HepG2 (cell line): Measurements from ENCODE around the gene RANGRF. TPM values are rescaled to one million over a fixed set of nuclear protein-coding genes. Genes with fewer than 3 reads are reported as not detected.

Experiments used
- ATAC-seq: fragments of 200-7000 bp; cut with Tn5 transposase; 3 replicates; pipeline ENCODE4 v1.9.1; 2020; ENCODE audit warnings: mild to moderate bottlenecking, moderate library complexity
- BruUV-seq: library from RNA; stranded (reverse); fragments of 400-500 nt; replicated peaks from 2 replicates; lab custom pipeline; 2021; lab: Mats Ljungman, UMichigan
- CTCF ChIA-PET: fragments of 300-600 bp; formaldehyde crosslinking; extraction: SDS; loops from one replicate; lab custom pipeline; 2021; ENCODE audit warnings: low total read pairs, inconsistent platforms, low intra/inter-chr PET ratio; lab: Yijun Ruan, JAX
- POLR2A ChIA-PET: fragments of 350-600 bp; sonication (Branson Sonifier 250); formaldehyde crosslinking; loops from one replicate; lab custom pipeline; 2020; ENCODE audit warnings: antibody characterized with exemption, inconsistent platforms; lab: Yijun Ruan, JAX
- DNase-seq: peaks from one replicate; pipeline ENCODE4 v3.0.0-alpha.2; 2015; ENCODE audit warnings: low spot score
- FAIRE-seq: peaks from 3 replicates; lab custom pipeline; 2011; peaks lifted over from hg19 to GRCh38; lab: Jason Lieb, UNC
- H2AFZ ChIP-seq: one replicate; pipeline ENCODE4 v1.6.1; 2011; ENCODE audit warnings: low read length, inconsistent platforms
- H3K27ac ChIP-seq: fragments of 300-600 bp; 3 replicates; pipeline ENCODE4 v1.8.0; 2011; ENCODE audit warnings: mixed run types, mild to moderate bottlenecking, mixed read lengths, low read length, inconsistent platforms; ENCODE audit not compliant: insufficient read depth; ENCODE audit errors: extremely low read length
- H3K27me3 ChIP-seq, 2 experiments: fragments of 200-600 bp in 1 of 2; 2 replicates in 1 of 2; 3 replicates in 1 of 2; pipeline versions ENCODE4 v1.6.0 to v1.8.0; 2011; ENCODE audit warnings: low read length in 2 of 2, mild to moderate bottlenecking in 2 of 2, moderate library complexity in 2 of 2, inconsistent platforms in 1 of 2; ENCODE audit not compliant: insufficient read depth in 2 of 2, control insufficient read depth in 1 of 2
- H3K36me3 ChIP-seq, 2 experiments: fragments of 200-600 bp in 1 of 2; replicated peaks in 1 of 2; 2 replicates in 1 of 2; 3 replicates in 1 of 2; pipeline versions ENCODE4 v1.5.1 to v1.8.0; 2011; ENCODE audit warnings: low read length in 2 of 2, inconsistent platforms in 1 of 2; ENCODE audit not compliant: insufficient read depth in 2 of 2, control insufficient read depth in 1 of 2
- H3K4me1 ChIP-seq: 2 replicates; pipeline ENCODE4 v1.5.1; 2012; ENCODE audit warnings: low read length, inconsistent platforms; ENCODE audit not compliant: insufficient read depth
- H3K4me2 ChIP-seq: 2 replicates; pipeline ENCODE4 v1.6.0; 2011; ENCODE audit warnings: low read depth, low read length, inconsistent platforms
- H3K4me3 ChIP-seq, 3 experiments: fragments of 200-600 bp in 1 of 3; sonication (generic), shearing (Covaris generic) in 1 of 3; replicated peaks in 1 of 3; 2 replicates each; pipeline ENCODE4 v1.5.1; 2011 to 2016; ENCODE audit warnings: low read length in 3 of 3, inconsistent platforms in 2 of 3, low read depth in 2 of 3, mild to moderate bottlenecking in 2 of 3, control low read depth in 1 of 3, mixed read lengths in 1 of 3; ENCODE audit not compliant: insufficient read depth in 1 of 3
- H3K79me2 ChIP-seq: one replicate; pipeline ENCODE4 v1.6.1; 2011; ENCODE audit warnings: low read length, inconsistent platforms; ENCODE audit not compliant: insufficient read depth
- H3K9ac ChIP-seq: 2 replicates; pipeline ENCODE4 v1.6.0; 2011; ENCODE audit warnings: mild to moderate bottlenecking, low read depth, low read length, inconsistent platforms; ENCODE audit not compliant: insufficient read depth
- H3K9me3 ChIP-seq: 2 replicates; pipeline ENCODE4 v1.5.1; 2012; ENCODE audit warnings: mild to moderate bottlenecking, low read length
- H4K20me1 ChIP-seq: 2 replicates; pipeline ENCODE4 v1.6.0; 2011; ENCODE audit warnings: inconsistent platforms, mild to moderate bottlenecking, low read length, moderate library complexity; ENCODE audit not compliant: insufficient read depth
- ARID2 ChIP-seq: sonication (generic); formaldehyde crosslinking; IDR thresholded peaks from 2 replicates; pipeline ENCODE4 v1.8.1; 2022; ENCODE audit warnings: mild to moderate bottlenecking, missing genetic modification reagents, borderline replicate concordance
- EP300 ChIP-seq, 3 experiments: sonication (generic) in 1 of 3; formaldehyde crosslinking in 1 of 3; IDR thresholded peaks; 2 replicates each; pipeline versions ENCODE4 v1.5.1 to v1.6.1; 2011 to 2020; ENCODE audit warnings: low read depth in 2 of 3, low read length in 2 of 3, borderline replicate concordance in 1 of 3, improper control_type of control experiment in 1 of 3, mild to moderate bottlenecking in 1 of 3, missing genetic modification reagents in 1 of 3, moderate library complexity in 1 of 3
- MIER2 ChIP-seq: IDR thresholded peaks from 2 replicates; pipeline ENCODE4 v1.6.1; 2016; ENCODE audit warnings: missing biosample characterization, missing genetic modification reagents
- ZNF501 ChIP-seq: sonication (generic); formaldehyde crosslinking; IDR thresholded peaks from 2 replicates; pipeline ENCODE4 v1.5.1; 2020; ENCODE audit warnings: mild to moderate bottlenecking, moderate library complexity, missing genetic modification reagents
- WGBS: methylation state at CpG from one replicate; pipeline ENCODE4 v1.1.6; 2017; ENCODE audit warnings: low lambda C conversion rate; 5-methylcytosine and 5-hydroxymethylcytosine counted together
- in situ Hi-C: cut with HindIII; loops from 2 replicates; pipeline ENCODE4 v1.10.0; 2017; ENCODE audit warnings: low pct_unique_long_range_greater_than_20kb; ENCODE audit not compliant: extremely low pct_ligation_motif_present
- intact Hi-C: fragments of 100-400 bp; cut with micrococcal nuclease; formaldehyde crosslinking; loops from one replicate; pipeline ENCODE4 v1.10.0; 2022; ENCODE audit not compliant: unreplicated experiment
- polyA plus RNA-seq, 8 experiments: library from polyadenylated mRNA; depleted of rRNA in 3 of 8; stranded (reverse) in 7 of 8; unstranded in 1 of 8; fragments of >200 nt; fragmentation: Illumina TruSeq in 4 of 8; extraction: Trizol in 4 of 8; gene quantifications; 2 replicates each; pipeline versions ENCODE4 v1.2.1 to v1.2.3, GENCODE V29; 2011 to 2016; ENCODE audit warnings: low read depth in 4 of 8, missing spikeins in 1 of 8, mixed read lengths in 1 of 8; ENCODE audit not compliant: insufficient read depth in 1 of 8
- total RNA-seq, 5 experiments: library from RNA; depleted of rRNA; stranded (reverse); fragments of >200 nt; fragmentation: Illumina TruSeq; extraction: Trizol; gene quantifications; 2 replicates each; pipeline ENCODE4 v1.2.3, GENCODE V29; 2016; ENCODE audit warnings: low read depth in 1 of 5
- TF ChIP-seq, protein P1 (sequence below): sonication (generic); formaldehyde crosslinking; IDR thresholded peaks from 2 replicates; pipeline ENCODE4 v1.4.0; 2020; ENCODE audit warnings: low read depth, missing genetic modification reagents

Gene RANGRF
- total and polyA plus RNA-seq, 2 of the 13 experiments (the other 11 are each of a cell fraction or from before 2014, with no cell fraction given), result 18.6 to 40.7 TPM

DNA sequence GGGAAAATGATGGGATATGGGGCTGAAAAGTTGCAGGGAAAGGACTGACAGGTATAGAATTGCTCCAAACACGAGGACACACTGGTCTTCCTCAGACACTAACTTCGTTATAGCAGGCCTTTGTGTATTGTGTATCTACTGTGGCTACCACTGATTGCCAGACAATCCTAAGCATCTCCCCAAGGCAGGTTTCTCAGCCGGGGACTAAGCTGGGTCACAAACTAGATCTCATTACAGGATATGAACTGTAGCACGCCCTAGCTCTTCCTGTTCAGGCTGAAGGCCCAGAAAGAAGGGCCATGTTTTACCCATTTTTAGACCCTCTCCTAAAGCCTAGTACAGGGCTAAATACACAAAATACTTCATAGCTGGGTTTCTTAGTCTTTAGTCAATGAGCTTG lies 5.1 kb upstream of the RANGRF start:
- no peak for FAIRE-seq
- POLR2A ChIA-PET, result interaction anchor here (1.1 kb wide), 1 partner anchor 12 kb away, joined by 5 read pairs; the partner anchor contains the start of gene SLC25A35
- in situ Hi-C loops, result no loop called here

More for the DNA sequence above, 5.1 kb upstream of the RANGRF start:
- Histone ChIP-seq H3K36me3 (no peaks in the 10 kb centered on the region), H3K4me1 (peaks cover 31% of the 10 kb centered on the region), H3K9me3 (no peaks in the 10 kb centered on the region), H3K27ac (no peak overlapping the region), H3K4me2 (no peak overlapping the region), H3K27me3 (no peaks in the 10 kb centered on the region), H3K4me3 (no peak overlapping the region), H3K9ac (no peak overlapping the region)
- no TSS peak for BruUV-seq
- 68% methylated on average over 4 of the region's 4 CpGs for WGBS
- no peak for DNase-seq
- intact Hi-C loops, result no loop called here
- TF ChIP-seq MIER2 (CRISPR knock-in tag) (no peak), ZNF501 (CRISPR knock-in tag) (no peak), EP300 (IDR thresholded peaks at IDR 0.05; ENCODE audit: low read depth in 2 of 2, low read length in 2 of 2) (no peak), EP300 (CRISPR knock-in tag; IDR thresholded peaks at IDR 0.05; ENCODE audit: borderline replicate concordance) (no peak), ARID2 (CRISPR knock-in tag) (no peak)
- TF ChIP-seq, protein P1, sequence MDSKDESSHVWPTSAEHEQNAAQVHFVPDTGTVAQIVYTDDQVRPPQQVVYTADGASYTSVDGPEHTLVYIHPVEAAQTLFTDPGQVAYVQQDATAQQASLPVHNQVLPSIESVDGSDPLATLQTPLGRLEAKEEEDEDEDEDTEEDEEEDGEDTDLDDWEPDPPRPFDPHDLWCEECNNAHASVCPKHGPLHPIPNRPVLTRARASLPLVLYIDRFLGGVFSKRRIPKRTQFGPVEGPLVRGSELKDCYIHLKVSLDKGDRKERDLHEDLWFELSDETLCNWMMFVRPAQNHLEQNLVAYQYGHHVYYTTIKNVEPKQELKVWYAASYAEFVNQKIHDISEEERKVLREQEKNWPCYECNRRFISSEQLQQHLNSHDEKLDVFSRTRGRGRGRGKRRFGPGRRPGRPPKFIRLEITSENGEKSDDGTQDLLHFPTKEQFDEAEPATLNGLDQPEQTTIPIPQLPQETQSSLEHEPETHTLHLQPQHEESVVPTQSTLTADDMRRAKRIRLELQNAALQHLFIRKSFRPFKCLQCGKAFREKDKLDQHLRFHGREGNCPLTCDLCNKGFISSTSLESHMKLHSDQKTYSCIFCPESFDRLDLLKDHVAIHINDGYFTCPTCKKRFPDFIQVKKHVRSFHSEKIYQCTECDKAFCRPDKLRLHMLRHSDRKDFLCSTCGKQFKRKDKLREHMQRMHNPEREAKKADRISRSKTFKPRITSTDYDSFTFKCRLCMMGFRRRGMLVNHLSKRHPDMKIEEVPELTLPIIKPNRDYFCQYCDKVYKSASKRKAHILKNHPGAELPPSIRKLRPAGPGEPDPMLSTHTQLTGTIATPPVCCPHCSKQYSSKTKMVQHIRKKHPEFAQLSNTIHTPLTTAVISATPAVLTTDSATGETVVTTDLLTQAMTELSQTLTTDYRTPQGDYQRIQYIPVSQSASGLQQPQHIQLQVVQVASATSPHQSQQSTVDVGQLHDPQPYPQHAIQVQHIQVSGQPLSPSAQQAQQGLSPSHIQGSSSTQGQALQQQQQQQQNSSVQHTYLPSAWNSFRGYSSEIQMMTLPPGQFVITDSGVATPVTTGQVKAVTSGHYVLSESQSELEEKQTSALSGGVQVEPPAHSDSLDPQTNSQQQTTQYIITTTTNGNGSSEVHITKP (CRISPR knock-in tag), result no peak
- TF ChIP-seq, all 625 proteins: peak for 0
- Histone ChIP-seq H4K20me1 (no peaks in the 10 kb centered on the region), H2AFZ (no peak overlapping the region), H3K79me2 (no peaks in the 10 kb centered on the region)
- CTCF ChIA-PET, result no interaction called here
- ATAC-seq, result no peak
